ENCODE data around the gene PTPN3. TPM values are rescaled to one million over a fixed set of nuclear protein-coding genes. Genes with fewer than 3 reads are reported as not detected.
A peak's percentile ranks its signal among the peaks of the same experiment; 100 is the strongest.

PTPN3 gene
- total RNA-seq, 1 experiment from 2014 or later, result 11.3 TPM

- peak; percentile 97 for DNase-seq (ENCODE audit: low spot score)
Observed at GRCh38 chr9:109477258-109478050, 20.7 kb downstream of the PTPN3 start.

GRCh38 chr9:109476642-109477257 is 21.4 kb downstream of the PTPN3 start:
- no peak for DNase-seq (ENCODE audit: low spot score)

DNA sequence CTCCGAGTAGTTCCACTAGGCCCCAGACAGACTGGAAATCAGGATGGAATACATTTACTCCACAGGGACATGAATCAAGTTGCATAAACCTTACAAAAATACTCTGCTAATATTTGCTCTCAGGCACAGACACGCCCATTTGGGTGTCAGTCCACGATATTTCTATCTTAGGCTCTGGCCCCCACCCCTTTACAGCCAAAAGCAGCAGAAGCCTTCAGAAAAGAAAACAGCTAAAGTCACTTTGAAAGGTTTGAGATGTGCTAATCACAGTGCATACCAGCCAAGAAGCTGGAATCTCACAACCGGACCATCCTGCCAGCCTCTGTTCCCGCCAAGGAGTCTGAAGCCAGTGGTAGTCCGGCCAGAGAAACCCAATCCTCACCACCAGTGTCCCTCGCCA is 22.6 kb downstream of the PTPN3 start:
- DNase-seq (ENCODE audit: low spot score), result no peak

- DNase-seq (ENCODE audit: low spot score), result no peak
Observed at GRCh38 chr9:109474944-109475343, 23.2 kb downstream of the PTPN3 start.

DNA sequence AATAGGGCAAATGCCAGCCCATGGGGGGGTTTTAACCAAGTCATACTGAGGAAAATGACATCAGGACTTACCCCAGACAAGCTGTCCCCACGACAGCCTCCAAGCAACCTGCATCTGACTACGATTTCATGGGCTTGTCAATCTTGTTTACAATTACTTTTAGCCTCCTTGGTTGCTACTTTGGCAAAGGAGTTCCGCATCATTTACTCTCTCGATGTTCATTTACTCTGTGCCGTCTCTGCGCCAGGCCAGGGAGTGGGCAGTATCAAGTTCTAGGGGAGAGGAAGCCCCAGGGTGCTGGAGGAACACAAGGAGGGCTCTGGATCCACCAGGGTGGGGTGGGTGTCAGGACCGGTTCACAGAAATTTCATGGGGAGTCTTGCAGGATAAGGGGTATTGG is 23.9 kb downstream of the PTPN3 start:
- no peak for DNase-seq (ENCODE audit: low spot score)

DNA sequence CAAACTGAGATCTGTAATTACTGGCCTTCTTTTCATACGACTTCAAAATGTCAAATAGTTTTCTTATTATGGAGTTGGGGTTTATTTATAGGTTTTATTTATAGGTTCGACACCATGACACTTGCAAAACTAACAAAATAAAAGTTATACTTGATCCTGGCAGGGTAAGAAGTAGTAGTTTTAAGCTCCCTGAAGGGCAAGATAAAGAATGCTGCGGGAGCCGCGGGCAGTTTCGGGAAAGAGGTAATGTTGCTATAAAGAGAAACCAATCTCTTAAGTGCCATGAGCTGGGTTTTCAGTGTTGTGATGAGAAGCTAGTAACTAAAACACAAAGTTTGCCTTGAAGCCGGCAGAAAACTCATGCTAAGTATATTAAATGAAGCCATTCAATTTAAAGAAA is 24.8 kb downstream of the PTPN3 start:
- DNase-seq (ENCODE audit: low spot score), result no peak

- no peak for DNase-seq (ENCODE audit: low spot score)
Observed at GRCh38 chr9:109471475-109472393, 26.4 kb downstream of the PTPN3 start.

DNA sequence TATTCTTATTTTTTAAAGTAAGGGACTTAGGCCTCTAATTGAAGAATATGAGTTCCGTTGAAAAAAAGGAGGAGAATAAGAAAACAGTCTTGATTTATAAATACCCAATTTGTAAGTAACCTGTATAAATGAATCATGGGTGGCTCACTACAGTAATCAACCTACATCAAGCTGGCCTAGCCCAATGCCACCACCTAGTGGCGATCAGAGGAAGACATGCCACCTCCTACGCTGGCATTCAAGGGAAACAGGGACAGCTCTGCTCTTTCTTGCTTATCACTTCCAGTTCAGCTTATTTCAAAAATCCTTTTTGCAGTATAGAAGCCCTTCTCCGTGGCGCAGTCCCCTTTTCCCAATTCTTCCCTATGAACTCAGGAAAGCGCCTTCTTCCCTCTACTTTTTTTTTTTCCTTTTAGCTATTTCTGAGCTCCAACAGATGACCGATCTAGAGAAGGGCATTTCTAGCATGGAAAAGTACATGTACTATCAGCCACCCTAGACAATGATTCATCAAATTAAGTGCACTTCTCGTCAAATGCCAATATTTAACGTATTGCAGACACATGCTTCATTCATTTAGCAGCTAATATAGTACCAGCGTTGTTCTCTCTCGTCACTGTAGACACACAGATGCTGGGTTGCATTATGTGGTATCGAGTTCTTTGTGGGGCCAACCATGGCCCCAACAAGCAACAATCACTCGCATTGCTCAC is 28.3 kb downstream of the PTPN3 start:
- DNase-seq (ENCODE audit: low spot score), result peak; percentile 87

DNA sequence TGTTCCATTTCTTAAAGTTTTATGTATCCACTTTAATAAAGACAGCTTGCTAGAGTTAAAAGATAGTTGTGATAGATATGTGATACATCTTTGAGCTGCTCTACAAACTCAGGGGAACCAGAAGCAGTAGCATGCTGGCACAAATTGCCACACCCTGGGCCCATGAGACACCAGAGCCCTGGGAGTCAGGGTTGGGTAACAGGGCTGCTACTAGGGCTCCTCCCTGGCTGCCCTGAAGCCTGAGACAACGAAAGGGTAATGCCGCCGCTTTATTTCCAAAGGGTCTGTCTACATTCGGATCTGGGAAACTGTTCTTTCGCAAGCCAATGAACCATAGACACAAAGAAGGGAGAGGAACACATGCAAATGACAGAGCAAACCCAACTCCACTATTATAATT is 29.2 kb downstream of the PTPN3 start:
- DNase-seq (ENCODE audit: low spot score), result no peak

GRCh38 chr9:109467936-109468335 is 30.2 kb downstream of the PTPN3 start:
- no peak for DNase-seq (ENCODE audit: low spot score)

- DNase-seq (ENCODE audit: low spot score), result no peak
Observed at GRCh38 chr9:109466623-109467590, 31.2 kb downstream of the PTPN3 start.

- no peak for DNase-seq (ENCODE audit: low spot score)
Observed at GRCh38 chr9:109463924-109464625, 34.0 kb downstream of the PTPN3 start.

DNA sequence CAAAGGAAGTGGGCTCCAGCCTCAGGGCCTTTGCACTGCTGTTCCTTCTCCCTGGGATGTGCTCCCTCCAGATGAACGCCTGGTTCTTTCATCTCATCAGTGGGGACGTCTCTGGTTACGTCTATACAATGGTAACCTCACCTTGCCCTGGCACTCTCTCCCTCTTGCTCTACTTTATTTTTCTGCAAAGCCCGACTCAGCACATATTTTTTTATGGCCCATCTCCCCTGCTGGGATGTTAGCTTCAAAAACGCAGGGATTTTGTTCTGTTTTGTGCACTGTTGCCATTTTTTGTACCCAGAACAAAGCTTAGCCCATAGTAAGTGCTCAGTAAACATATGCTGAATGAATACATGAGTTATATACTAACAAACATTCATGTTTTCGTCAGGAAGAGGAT is 37.5 kb downstream of the PTPN3 start:
- DNase-seq (ENCODE audit: low spot score), result no peak

- DNase-seq (ENCODE audit: low spot score), result no peak
Observed at GRCh38 chr9:109459423-109459822, 38.7 kb downstream of the PTPN3 start.

- no peak for DNase-seq (ENCODE audit: low spot score)
Observed at GRCh38 chr9:109458453-109459211, 39.5 kb downstream of the PTPN3 start.

DNA sequence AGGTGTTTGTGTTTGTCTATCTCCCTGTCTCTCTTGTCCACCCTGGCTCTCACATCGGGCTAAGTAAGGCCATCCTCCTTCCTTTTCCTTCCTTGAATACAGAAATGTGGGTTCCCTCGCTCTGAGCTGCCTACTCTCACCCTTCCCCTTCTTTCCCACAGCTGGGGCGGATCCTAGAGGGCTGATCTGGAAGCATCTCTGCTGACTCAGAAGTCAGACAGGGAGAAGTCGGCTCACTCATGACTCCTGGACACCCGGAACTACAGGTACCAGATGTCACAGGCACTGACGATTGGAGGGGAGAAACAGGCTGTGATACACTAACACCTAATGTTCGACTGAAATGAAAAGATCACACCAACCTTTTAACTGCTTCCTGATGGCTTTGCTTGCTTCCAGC is 41.3 kb downstream of the PTPN3 start:
- DNase-seq (ENCODE audit: low spot score), result peak; percentile 75

- no peak for DNase-seq (ENCODE audit: low spot score)
Observed at GRCh38 chr9:109455861-109456260, 42.2 kb downstream of the PTPN3 start.

DNA sequence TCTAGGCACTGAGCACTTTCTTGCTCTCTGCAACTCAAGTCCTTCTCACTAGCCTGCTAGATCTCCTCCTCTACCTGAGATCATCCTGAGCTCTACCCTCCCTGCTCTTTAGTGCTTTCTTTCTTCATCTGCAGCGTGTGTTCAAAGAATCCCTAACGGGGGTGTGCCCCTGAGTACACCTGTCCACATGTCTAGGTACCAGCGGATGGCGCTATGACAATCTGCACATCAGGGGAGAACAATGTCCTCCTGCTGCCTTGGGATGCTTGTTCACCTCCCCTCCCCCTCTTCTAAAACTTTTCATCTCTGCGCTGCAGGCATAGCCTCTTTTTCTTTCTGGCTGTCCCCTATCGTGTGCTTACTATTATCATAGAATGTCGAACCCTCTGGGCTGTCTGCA is 42.7 kb downstream of the PTPN3 start:
- DNase-seq (ENCODE audit: low spot score), result no peak

DNA sequence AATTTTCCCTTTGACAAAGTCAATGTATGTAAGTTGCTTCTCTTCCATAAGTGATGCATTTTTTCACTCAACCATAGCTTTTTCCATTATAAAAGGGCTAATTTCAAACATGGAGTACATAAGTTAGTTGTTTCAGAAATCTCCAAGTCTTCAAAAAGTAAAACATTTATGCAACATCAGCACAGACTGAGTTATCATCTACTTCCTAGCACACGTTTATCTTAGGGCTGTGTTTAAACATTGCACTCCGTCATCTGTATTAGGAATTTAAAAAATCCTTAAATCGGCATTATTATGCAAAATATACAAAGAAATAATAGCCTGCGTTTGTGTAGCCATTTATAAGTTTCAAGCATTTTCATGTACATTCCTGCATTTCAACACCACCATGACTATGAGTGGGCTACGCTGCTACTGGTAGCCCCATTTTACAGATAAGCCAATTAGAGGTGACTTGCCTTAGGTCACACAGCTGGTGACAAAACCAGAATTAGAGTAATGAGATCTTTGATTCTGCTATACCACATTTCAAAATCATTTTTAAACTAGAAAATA is 43.4 kb downstream of the PTPN3 start:
- DNase-seq (ENCODE audit: low spot score), result no peak
